HepG2 (cell line): ENCODE measurements around the gene ADAMTS12. TPM values are rescaled to one million over a fixed set of nuclear protein-coding genes. Genes with fewer than 3 reads are reported as not detected.

ENCODE experiments used
- ATAC-seq: fragments of 200-7000 bp; cut with Tn5 transposase; 3 replicates; pipeline ENCODE4 v1.9.1; 2020; ENCODE audit warnings: mild to moderate bottlenecking, moderate library complexity
- BruUV-seq: library from RNA; stranded (reverse); fragments of 400-500 nt; replicated peaks from 2 replicates; lab custom pipeline; 2021; lab: Mats Ljungman, UMichigan
- CTCF ChIA-PET: fragments of 300-600 bp; formaldehyde crosslinking; extraction: SDS; loops from one replicate; lab custom pipeline; 2021; ENCODE audit warnings: low total read pairs, inconsistent platforms, low intra/inter-chr PET ratio; lab: Yijun Ruan, JAX
- POLR2A ChIA-PET: fragments of 350-600 bp; sonication (Branson Sonifier 250); formaldehyde crosslinking; loops from one replicate; lab custom pipeline; 2020; ENCODE audit warnings: antibody characterized with exemption, inconsistent platforms; lab: Yijun Ruan, JAX
- DNase-seq: peaks from one replicate; pipeline ENCODE4 v3.0.0-alpha.2; 2015; ENCODE audit warnings: low spot score
- FAIRE-seq: peaks from 3 replicates; lab custom pipeline; 2011; peaks lifted over from hg19 to GRCh38; lab: Jason Lieb, UNC
- H2AFZ ChIP-seq: one replicate; pipeline ENCODE4 v1.6.1; 2011; ENCODE audit warnings: low read length, inconsistent platforms
- H3K27ac ChIP-seq: fragments of 300-600 bp; 3 replicates; pipeline ENCODE4 v1.8.0; 2011; ENCODE audit warnings: mixed run types, mild to moderate bottlenecking, mixed read lengths, low read length, inconsistent platforms; ENCODE audit not compliant: insufficient read depth; ENCODE audit errors: extremely low read length
- H3K27me3 ChIP-seq, 2 experiments: fragments of 200-600 bp in 1 of 2; 2 replicates in 1 of 2; 3 replicates in 1 of 2; pipeline versions ENCODE4 v1.6.0 to v1.8.0; 2011; ENCODE audit warnings: low read length in 2 of 2, mild to moderate bottlenecking in 2 of 2, moderate library complexity in 2 of 2, inconsistent platforms in 1 of 2; ENCODE audit not compliant: insufficient read depth in 2 of 2, control insufficient read depth in 1 of 2
- H3K36me3 ChIP-seq, 2 experiments: fragments of 200-600 bp in 1 of 2; replicated peaks in 1 of 2; 2 replicates in 1 of 2; 3 replicates in 1 of 2; pipeline versions ENCODE4 v1.5.1 to v1.8.0; 2011; ENCODE audit warnings: low read length in 2 of 2, inconsistent platforms in 1 of 2; ENCODE audit not compliant: insufficient read depth in 2 of 2, control insufficient read depth in 1 of 2
- H3K4me1 ChIP-seq: 2 replicates; pipeline ENCODE4 v1.5.1; 2012; ENCODE audit warnings: low read length, inconsistent platforms; ENCODE audit not compliant: insufficient read depth
- H3K4me2 ChIP-seq: 2 replicates; pipeline ENCODE4 v1.6.0; 2011; ENCODE audit warnings: low read depth, low read length, inconsistent platforms
- H3K4me3 ChIP-seq, 3 experiments: fragments of 200-600 bp in 1 of 3; sonication (generic), shearing (Covaris generic) in 1 of 3; replicated peaks in 1 of 3; 2 replicates each; pipeline ENCODE4 v1.5.1; 2011 to 2016; ENCODE audit warnings: low read length in 3 of 3, inconsistent platforms in 2 of 3, low read depth in 2 of 3, mild to moderate bottlenecking in 2 of 3, control low read depth in 1 of 3, mixed read lengths in 1 of 3; ENCODE audit not compliant: insufficient read depth in 1 of 3
- H3K79me2 ChIP-seq: one replicate; pipeline ENCODE4 v1.6.1; 2011; ENCODE audit warnings: low read length, inconsistent platforms; ENCODE audit not compliant: insufficient read depth
- H3K9ac ChIP-seq: 2 replicates; pipeline ENCODE4 v1.6.0; 2011; ENCODE audit warnings: mild to moderate bottlenecking, low read depth, low read length, inconsistent platforms; ENCODE audit not compliant: insufficient read depth
- H3K9me3 ChIP-seq: 2 replicates; pipeline ENCODE4 v1.5.1; 2012; ENCODE audit warnings: mild to moderate bottlenecking, low read length
- H4K20me1 ChIP-seq: 2 replicates; pipeline ENCODE4 v1.6.0; 2011; ENCODE audit warnings: inconsistent platforms, mild to moderate bottlenecking, low read length, moderate library complexity; ENCODE audit not compliant: insufficient read depth
- ATF7 ChIP-seq, 2 experiments: fragments of 450-650 bp in 1 of 2; sonication (generic) in 1 of 2; formaldehyde crosslinking in 1 of 2; IDR thresholded peaks; 2 replicates each; pipeline versions ENCODE4 v1.4.0 to v1.6.1; 2016 to 2020; ENCODE audit warnings: antibody characterized with exemption in 1 of 2, mild to moderate bottlenecking in 1 of 2, missing genetic modification reagents in 1 of 2
- ATM ChIP-seq: fragments of 450-650 bp; IDR thresholded peaks from 2 replicates; pipeline ENCODE4 v1.7.1; 2017; ENCODE audit warnings: mild to moderate bottlenecking, borderline replicate concordance
- CREB1 ChIP-seq, 2 experiments: fragments of 450-650 bp in 1 of 2; IDR thresholded peaks; 2 replicates each; pipeline ENCODE4 v1.6.1; 2016 to 2017; ENCODE audit warnings: control low read depth in 1 of 2, mild to moderate bottlenecking in 1 of 2, missing compliant biosample characterization in 1 of 2, missing genetic modification characterization in 1 of 2
- GLI4 ChIP-seq: sonication (generic); formaldehyde crosslinking; IDR thresholded peaks from 2 replicates; pipeline ENCODE4 v1.5.1; 2020; ENCODE audit warnings: missing genetic modification reagents, mild to moderate bottlenecking, moderate library complexity, borderline replicate concordance
- KAT8 ChIP-seq: IDR thresholded peaks from 2 replicates; pipeline ENCODE4 v1.6.1; 2016; ENCODE audit warnings: missing genetic modification reagents, missing compliant biosample characterization
- MBNL3 ChIP-seq: fragments of 250-450 bp; sonication (Bioruptor Pico); conservative IDR thresholded peaks from 2 replicates; pipeline ENCODE4 v1.8.0; 2022; ENCODE audit warnings: mild to moderate bottlenecking, inconsistent platforms
- MTA3 ChIP-seq: sonication (generic); formaldehyde crosslinking; IDR thresholded peaks from 2 replicates; pipeline ENCODE4 v1.4.0; 2020; ENCODE audit warnings: missing genetic modification reagents
- MXD3 ChIP-seq: IDR thresholded peaks from 2 replicates; pipeline ENCODE4 v1.6.1; 2016; ENCODE audit warnings: mild to moderate bottlenecking, missing biosample characterization, missing genetic modification reagents
- RORA ChIP-seq: sonication (generic); formaldehyde crosslinking; IDR thresholded peaks from 2 replicates; pipeline ENCODE4 v1.5.0; 2020; ENCODE audit warnings: mild to moderate bottlenecking, missing genetic modification reagents, moderate library complexity
- ZBTB20 ChIP-seq: sonication (generic); formaldehyde crosslinking; IDR thresholded peaks from 2 replicates; pipeline ENCODE4 v1.8.1; 2023; ENCODE audit warnings: missing genetic modification reagents, low read depth, mild to moderate bottlenecking, borderline replicate concordance
- ZBTB34 ChIP-seq: sonication (generic); formaldehyde crosslinking; IDR thresholded peaks from 2 replicates; pipeline ENCODE4 v1.8.0; 2022; ENCODE audit warnings: mild to moderate bottlenecking, missing genetic modification reagents
- ZNF747 ChIP-seq: sonication (generic); formaldehyde crosslinking; IDR thresholded peaks from 2 replicates; pipeline ENCODE4 v1.8.1; 2023; ENCODE audit warnings: missing genetic modification reagents, mild to moderate bottlenecking, borderline replicate concordance
- WGBS: methylation state at CpG from one replicate; pipeline ENCODE4 v1.1.6; 2017; ENCODE audit warnings: low lambda C conversion rate; 5-methylcytosine and 5-hydroxymethylcytosine counted together
- in situ Hi-C: cut with HindIII; loops from 2 replicates; pipeline ENCODE4 v1.10.0; 2017; ENCODE audit warnings: low pct_unique_long_range_greater_than_20kb; ENCODE audit not compliant: extremely low pct_ligation_motif_present
- intact Hi-C: fragments of 100-400 bp; cut with micrococcal nuclease; formaldehyde crosslinking; loops from one replicate; pipeline ENCODE4 v1.10.0; 2022; ENCODE audit not compliant: unreplicated experiment
- polyA plus RNA-seq, 8 experiments: library from polyadenylated mRNA; depleted of rRNA in 3 of 8; stranded (reverse) in 7 of 8; unstranded in 1 of 8; fragments of >200 nt; fragmentation: Illumina TruSeq in 4 of 8; extraction: Trizol in 4 of 8; gene quantifications; 2 replicates each; pipeline versions ENCODE4 v1.2.1 to v1.2.3, GENCODE V29; 2011 to 2016; ENCODE audit warnings: low read depth in 4 of 8, missing spikeins in 1 of 8, mixed read lengths in 1 of 8; ENCODE audit not compliant: insufficient read depth in 1 of 8
- total RNA-seq, 5 experiments: library from RNA; depleted of rRNA; stranded (reverse); fragments of >200 nt; fragmentation: Illumina TruSeq; extraction: Trizol; gene quantifications; 2 replicates each; pipeline ENCODE4 v1.2.3, GENCODE V29; 2016; ENCODE audit warnings: low read depth in 1 of 5
- TF ChIP-seq, protein P1 (sequence below): sonication (generic); formaldehyde crosslinking; IDR thresholded peaks from 2 replicates; pipeline ENCODE4 v1.8.0; 2022; ENCODE audit warnings: mild to moderate bottlenecking, missing genetic modification reagents; ENCODE audit not compliant: insufficient replicate concordance

The ADAMTS12 gene
- total and polyA plus RNA-seq, 2 of the 13 experiments (the other 11 are each of a cell fraction or from before 2014, with no cell fraction given): 0.03 TPM; not detected in 1

GRCh38 chr5:33756491-33756890 is 135.3 kb downstream of the ADAMTS12 start:
- Histone ChIP-seq H3K9me3 (no peaks in the 10 kb centered on the region), H3K79me2 (no peaks in the 10 kb centered on the region), H2AFZ (no peak overlapping the region), H3K4me3 (no peak overlapping the region), H3K36me3 (no peaks in the 10 kb centered on the region), H3K9ac (no peak overlapping the region), H3K27me3 (no peaks in the 10 kb centered on the region), H3K4me1 (no peaks in the 10 kb centered on the region), H3K4me2 (no peak overlapping the region), H3K27ac (no peak overlapping the region), H4K20me1 (no peaks in the 10 kb centered on the region)
- BruUV-seq: no TSS peak
- TF ChIP-seq ZNF747 (CRISPR knock-in tag) (no peak), ATF7 (IDR thresholded peaks at IDR 0.05) (peak; percentile 59), ATF7 (CRISPR knock-in tag; IDR thresholded peaks at IDR 0.05) (no peak), CREB1 (IDR thresholded peaks at IDR 0.05) (peak; percentile 55), CREB1 (CRISPR knock-in tag; IDR thresholded peaks at IDR 0.05) (no peak)
- ATAC-seq (no peak), DNase-seq (no peak), FAIRE-seq (no peak)
- ChIA-PET CTCF (no interaction called here), POLR2A (no interaction called here)
- intact Hi-C loops: no loop called here
- in situ Hi-C loops: no loop called here
- 2% methylated on average over 2 of the region's 2 CpGs for WGBS

- Histone ChIP-seq H3K9me3 (no peaks in the 10 kb centered on the region), H4K20me1 (no peaks in the 10 kb centered on the region), H3K27me3 (no peaks in the 10 kb centered on the region), H3K9ac (no peak overlapping the region), H2AFZ (no peak overlapping the region), H3K4me2 (no peak overlapping the region), H3K27ac (no peak overlapping the region), H3K79me2 (no peaks in the 10 kb centered on the region), H3K4me3 (no peak overlapping the region), H3K36me3 (no peaks in the 10 kb centered on the region), H3K4me1 (no peaks in the 10 kb centered on the region)
- DNase-seq: no peak
- POLR2A ChIA-PET: no interaction called here
- WGBS: 0% methylated on average over 1 of the region's 1 CpG
- CTCF ChIA-PET: no interaction called here
- ATAC-seq: no peak
- in situ Hi-C loops (no loop called here), intact Hi-C loops (no loop called here)
- no peak for FAIRE-seq
- BruUV-seq: no TSS peak
- no peak for TF ChIP-seq ZBTB34 (CRISPR knock-in tag)
- TF ChIP-seq MTA3 (CRISPR knock-in tag): no peak
- no peak for TF ChIP-seq ATM
- TF ChIP-seq RORA: no peak
- TF ChIP-seq ZBTB20: no peak
- TF ChIP-seq MBNL3 (CRISPR knock-in tag): no peak
- TF ChIP-seq MXD3 (CRISPR knock-in tag): no peak
- TF ChIP-seq GLI4: no peak
- TF ChIP-seq KAT8 (CRISPR knock-in tag): no peak
- TF ChIP-seq, protein P1, sequence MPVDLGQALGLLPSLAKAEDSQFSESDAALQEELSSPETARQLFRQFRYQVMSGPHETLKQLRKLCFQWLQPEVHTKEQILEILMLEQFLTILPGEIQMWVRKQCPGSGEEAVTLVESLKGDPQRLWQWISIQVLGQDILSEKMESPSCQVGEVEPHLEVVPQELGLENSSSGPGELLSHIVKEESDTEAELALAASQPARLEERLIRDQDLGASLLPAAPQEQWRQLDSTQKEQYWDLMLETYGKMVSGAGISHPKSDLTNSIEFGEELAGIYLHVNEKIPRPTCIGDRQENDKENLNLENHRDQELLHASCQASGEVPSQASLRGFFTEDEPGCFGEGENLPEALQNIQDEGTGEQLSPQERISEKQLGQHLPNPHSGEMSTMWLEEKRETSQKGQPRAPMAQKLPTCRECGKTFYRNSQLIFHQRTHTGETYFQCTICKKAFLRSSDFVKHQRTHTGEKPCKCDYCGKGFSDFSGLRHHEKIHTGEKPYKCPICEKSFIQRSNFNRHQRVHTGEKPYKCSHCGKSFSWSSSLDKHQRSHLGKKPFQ (CRISPR knock-in tag): no peak
These were observed 136.6 kb downstream of the ADAMTS12 start for GRCh38 chr5:33755231-33755630.
